ENCODE results near the gene FBXW9.

Gene FBXW9

DNA sequence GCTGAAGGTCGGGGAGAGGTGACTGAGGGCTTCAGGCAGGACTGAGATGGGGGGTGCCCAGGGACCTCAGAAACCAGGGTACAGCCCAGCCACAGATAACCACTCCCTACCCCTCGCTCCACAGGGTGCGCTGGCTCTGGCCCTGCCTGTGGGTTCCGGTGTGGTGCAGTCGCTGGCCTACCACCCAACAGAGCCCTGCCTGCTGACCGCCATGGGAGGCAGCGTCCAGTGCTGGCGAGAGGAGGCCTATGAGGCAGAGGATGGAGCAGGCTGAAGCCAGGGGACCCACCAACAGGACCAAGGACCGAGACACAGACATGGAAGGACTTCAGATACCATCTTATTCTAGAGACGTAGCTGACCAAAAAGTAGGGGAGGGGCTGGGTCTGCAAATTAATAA lies 21.0 kb downstream of the FBXW9 start:
- Histone ChIP-seq H3K4me3 (replicated peaks; ENCODE audit: low read depth, low read length) (no peak overlapping the region), H3K27me3 (replicated peaks; ENCODE audit: control insufficient read depth, insufficient read depth, low read length) (no peaks in the 10 kb centered on the region), H3K36me3 (ENCODE audit: control insufficient read depth, insufficient read depth, low read length) (peaks cover 48% of the 10 kb centered on the region)
- TF ChIP-seq, protein P1, sequence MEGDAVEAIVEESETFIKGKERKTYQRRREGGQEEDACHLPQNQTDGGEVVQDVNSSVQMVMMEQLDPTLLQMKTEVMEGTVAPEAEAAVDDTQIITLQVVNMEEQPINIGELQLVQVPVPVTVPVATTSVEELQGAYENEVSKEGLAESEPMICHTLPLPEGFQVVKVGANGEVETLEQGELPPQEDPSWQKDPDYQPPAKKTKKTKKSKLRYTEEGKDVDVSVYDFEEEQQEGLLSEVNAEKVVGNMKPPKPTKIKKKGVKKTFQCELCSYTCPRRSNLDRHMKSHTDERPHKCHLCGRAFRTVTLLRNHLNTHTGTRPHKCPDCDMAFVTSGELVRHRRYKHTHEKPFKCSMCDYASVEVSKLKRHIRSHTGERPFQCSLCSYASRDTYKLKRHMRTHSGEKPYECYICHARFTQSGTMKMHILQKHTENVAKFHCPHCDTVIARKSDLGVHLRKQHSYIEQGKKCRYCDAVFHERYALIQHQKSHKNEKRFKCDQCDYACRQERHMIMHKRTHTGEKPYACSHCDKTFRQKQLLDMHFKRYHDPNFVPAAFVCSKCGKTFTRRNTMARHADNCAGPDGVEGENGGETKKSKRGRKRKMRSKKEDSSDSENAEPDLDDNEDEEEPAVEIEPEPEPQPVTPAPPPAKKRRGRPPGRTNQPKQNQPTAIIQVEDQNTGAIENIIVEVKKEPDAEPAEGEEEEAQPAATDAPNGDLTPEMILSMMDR (IDR thresholded peaks at IDR 0.05; ENCODE audit: insufficient read depth, low read length, poor library complexity, severe bottlenecking) = no peak
- no peak for DNase-seq (ENCODE audit: extremely low read depth, insufficient read length)

DNA sequence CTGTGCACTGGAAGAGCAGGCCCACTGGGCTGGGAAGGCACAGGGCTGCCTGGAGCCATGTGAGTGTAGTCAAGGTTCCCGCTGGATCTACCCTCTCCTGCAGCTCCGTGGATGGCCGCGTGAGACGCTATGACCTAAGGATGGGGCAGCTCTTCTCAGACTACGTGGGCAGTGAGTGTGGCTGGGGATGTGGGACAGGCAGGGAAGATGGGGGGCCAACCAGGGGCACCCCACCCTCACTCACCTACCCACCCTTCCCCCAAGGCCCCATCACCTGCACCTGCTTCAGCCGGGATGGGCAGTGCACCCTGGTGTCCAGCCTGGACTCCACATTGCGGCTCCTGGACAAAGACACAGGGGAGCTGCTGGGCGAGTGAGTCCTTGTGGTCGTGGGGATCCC lies 23.7 kb downstream of the FBXW9 start:
- Histone ChIP-seq H3K36me3 (ENCODE audit: control insufficient read depth, insufficient read depth, low read length) (peaks cover 35% of the 10 kb centered on the region), H3K27me3 (replicated peaks; ENCODE audit: control insufficient read depth, insufficient read depth, low read length) (no peaks in the 10 kb centered on the region), H3K4me3 (replicated peaks; ENCODE audit: low read depth, low read length) (no peak overlapping the region)
- no peak for DNase-seq (ENCODE audit: extremely low read depth, insufficient read length)
- TF ChIP-seq, protein P1 (IDR thresholded peaks at IDR 0.05; ENCODE audit: insufficient read depth, low read length, poor library complexity, severe bottlenecking) = no peak

DNA sequence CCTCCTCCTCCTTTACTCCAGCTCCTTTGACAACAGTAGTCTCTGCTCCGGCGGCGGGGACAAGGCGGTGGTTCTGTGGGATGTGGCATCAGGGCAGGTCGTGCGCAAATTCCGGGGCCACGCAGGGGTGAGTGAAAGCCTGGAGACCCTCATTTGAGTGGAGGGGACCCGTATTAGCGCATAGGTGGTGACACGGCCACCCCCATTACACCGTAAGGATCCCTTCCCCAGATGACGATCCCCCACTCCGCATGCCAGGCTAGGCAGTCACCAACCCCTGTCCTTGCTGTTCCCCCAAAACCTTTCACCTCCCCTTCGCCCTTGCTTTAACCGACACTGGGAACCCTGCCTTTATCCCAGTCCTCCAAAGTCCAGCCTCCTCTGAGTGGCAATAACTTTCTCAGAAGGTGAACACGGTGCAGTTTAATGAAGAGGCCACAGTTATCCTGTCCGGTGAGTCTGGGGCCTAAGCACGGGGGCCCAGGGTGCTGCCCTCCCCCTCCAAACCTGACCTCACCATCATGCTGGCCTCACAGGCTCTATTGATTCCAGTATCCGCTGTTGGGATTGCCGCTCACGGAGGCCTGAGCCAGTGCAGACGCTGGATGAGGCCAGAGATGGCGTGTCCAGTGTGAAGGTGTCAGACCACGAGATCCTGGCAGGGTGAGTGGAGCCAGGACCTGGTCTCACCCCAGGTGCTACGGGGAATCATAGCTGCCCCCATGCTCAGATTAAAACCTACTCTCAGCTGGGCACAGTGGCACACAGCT lies 26.1 kb downstream of the FBXW9 start:
- no peaks in the 10 kb centered on the region for H3K27me3 ChIP-seq (replicated peaks; ENCODE audit: control insufficient read depth, insufficient read depth, low read length)
- peak overlapping the region; percentile 84 for H3K4me3 ChIP-seq (replicated peaks; ENCODE audit: low read depth, low read length)
- peaks cover 15% of the 10 kb centered on the region for H3K36me3 ChIP-seq (ENCODE audit: control insufficient read depth, insufficient read depth, low read length)
- TF ChIP-seq, protein P1 (IDR thresholded peaks at IDR 0.05; ENCODE audit: insufficient read depth, low read length, poor library complexity, severe bottlenecking) = no peak
- no peak for DNase-seq (ENCODE audit: extremely low read depth, insufficient read length)

DNA sequence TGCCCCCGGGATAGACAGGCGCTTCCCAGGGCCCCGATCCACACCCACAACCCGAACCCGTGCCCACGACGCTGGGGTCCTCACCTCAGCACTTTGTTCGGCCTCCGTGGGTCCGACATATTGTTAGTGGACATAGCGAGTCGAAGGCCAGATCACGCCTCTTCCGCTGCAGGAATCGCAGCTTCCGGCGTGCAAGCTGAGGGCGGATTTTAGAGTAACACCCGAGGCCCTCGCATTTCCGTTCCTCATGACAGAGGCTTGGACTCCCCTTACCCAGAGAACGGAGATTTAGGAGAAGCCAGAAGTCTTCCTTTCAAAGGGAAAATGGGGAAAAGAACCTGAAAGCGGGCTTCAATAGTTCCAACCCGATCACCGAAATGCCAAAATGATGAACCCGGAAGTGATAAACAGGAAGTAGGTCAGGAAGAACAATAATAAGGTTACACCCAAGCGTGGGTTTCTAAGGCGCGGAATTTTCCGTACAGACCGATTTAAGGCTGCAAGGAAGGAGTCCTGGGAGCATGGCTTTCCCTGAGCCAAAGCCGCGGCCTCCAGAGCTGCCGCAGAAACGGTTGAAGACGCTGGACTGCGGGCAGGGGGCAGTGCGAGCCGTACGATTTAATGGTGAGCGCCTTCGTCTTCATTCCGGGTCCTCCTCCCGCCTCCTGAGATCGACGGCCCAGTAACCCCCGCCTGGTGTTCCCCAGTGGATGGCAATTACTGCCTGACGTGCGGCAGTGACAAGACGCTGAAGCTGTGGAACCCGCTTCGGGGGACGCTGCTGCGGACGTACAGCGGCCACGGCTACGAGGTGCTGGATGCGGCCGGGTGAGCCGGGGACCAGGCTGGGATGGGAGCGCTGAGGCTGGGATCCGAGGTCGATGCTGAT lies 26.9 kb downstream of the FBXW9 start:
- no peaks in the 10 kb centered on the region for H3K27me3 ChIP-seq (replicated peaks; ENCODE audit: control insufficient read depth, insufficient read depth, low read length)
- peak; percentile 83 for DNase-seq (ENCODE audit: extremely low read depth, insufficient read length)
- H3K4me3 ChIP-seq (replicated peaks; ENCODE audit: low read depth, low read length) = peak overlapping the region; percentile 84
- H3K36me3 ChIP-seq (ENCODE audit: control insufficient read depth, insufficient read depth, low read length) = peaks cover 17% of the 10 kb centered on the region
- TF ChIP-seq, protein P1 (IDR thresholded peaks at IDR 0.05; ENCODE audit: insufficient read depth, low read length, poor library complexity, severe bottlenecking) = no peak

DNA sequence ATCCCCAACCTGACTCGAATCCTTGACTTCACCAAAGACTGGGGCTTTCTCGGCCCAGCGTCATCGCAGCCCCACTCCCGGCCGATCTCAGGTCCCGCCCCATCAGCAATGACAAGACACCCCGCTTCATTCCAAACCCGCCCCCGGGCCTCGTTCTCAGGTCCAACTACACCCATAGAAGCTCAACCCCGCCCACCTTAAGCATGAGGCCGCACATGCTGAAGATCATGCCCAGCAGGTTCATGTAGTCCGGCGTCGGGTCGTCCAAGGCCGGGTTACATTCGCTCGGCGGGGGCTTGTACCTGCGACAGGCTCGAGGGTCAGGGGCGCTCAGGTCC lies 27.5 kb downstream of the FBXW9 start:
- TF ChIP-seq, protein P1 (IDR thresholded peaks at IDR 0.05; ENCODE audit: insufficient read depth, low read length, poor library complexity, severe bottlenecking) = no peak
- no peak for DNase-seq (ENCODE audit: extremely low read depth, insufficient read length)
- Histone ChIP-seq H3K27me3 (replicated peaks; ENCODE audit: control insufficient read depth, insufficient read depth, low read length) (no peaks in the 10 kb centered on the region), H3K36me3 (ENCODE audit: control insufficient read depth, insufficient read depth, low read length) (peaks cover 18% of the 10 kb centered on the region), H3K4me3 (replicated peaks; ENCODE audit: low read depth, low read length) (peak overlapping the region; percentile 84)

Data from GM06990 (cell line).